GM21737 (cell line): Measurements from ENCODE around the gene PDE8A.

Experiments used
- ATAC-seq: cut with Tn5 transposase; IDR thresholded peaks from one replicate; pipeline ENCODE4 v1.9.1; 2021; ENCODE audit warnings: mild to moderate bottlenecking, moderate library complexity; ENCODE audit not compliant: unreplicated experiment

Gene PDE8A

DNA sequence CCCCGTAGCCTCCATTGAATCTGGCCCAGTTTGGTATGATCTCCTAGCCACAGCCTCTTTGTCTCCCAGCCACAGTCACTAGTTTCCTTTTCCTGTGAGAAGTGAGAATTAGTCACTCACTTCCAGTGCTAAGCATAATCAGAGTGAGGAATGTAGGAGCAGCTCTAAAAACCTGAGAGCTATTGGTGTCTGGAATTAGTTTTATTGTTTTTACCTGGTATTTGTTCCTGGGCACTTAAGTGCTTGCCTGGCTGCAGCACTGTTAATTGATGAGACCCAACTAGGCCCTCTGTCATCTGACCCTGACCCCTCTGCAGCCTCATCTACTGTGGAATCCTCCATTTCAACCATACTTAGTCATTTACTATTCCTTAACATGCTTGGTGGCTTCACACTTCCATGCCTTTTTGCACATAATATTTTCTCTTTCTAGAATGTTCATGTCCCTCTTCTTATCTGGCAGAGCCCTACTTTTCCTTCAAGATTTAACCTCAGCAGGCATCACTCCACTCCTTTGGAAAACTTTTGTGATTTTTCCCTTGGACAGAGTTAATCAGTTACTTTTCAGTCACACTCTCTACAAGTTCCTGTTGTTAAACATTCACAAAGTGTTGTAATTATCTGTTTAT is 48.8 kb downstream of the PDE8A start:
- ATAC-seq, result no peak

DNA sequence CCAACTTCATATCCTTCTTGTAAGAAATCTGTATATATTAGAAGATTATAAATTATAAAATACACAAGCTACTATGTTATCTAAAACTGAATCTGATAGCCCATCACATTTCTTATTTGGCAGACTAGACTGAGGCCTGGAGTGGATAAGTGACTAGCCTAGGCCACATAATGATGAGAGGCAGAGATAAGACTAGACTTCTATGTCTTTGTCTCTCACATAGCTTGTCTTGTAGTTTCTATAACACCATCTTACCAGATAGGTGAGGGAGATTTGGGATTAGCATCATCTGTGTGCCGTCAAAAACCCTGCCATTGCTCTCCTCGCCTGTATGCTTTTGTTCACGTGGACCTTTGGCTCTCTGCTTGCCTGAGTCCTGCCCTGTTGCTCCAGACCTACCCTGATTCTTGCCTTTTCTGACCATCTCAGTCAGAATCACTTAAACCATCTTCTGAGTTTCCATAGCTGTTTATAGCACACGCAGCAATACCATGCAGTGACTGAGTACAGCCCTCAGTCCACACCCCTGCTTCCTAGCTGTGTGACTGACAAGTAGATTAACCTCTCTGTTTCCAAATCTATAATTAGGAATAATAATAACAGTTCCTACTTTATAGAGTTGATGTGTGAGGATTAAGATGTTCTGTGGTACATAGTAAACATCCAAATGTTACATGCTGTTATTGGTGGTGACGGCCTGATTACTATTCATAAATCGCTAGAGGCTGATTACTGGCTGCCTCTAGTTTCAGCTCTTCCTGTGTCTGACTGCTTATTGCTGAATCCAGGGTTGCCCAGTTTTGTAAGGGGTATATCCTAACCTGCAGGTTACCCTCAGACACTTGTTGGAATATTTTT is 49.7 kb downstream of the PDE8A start:
- ATAC-seq, result no peak

DNA sequence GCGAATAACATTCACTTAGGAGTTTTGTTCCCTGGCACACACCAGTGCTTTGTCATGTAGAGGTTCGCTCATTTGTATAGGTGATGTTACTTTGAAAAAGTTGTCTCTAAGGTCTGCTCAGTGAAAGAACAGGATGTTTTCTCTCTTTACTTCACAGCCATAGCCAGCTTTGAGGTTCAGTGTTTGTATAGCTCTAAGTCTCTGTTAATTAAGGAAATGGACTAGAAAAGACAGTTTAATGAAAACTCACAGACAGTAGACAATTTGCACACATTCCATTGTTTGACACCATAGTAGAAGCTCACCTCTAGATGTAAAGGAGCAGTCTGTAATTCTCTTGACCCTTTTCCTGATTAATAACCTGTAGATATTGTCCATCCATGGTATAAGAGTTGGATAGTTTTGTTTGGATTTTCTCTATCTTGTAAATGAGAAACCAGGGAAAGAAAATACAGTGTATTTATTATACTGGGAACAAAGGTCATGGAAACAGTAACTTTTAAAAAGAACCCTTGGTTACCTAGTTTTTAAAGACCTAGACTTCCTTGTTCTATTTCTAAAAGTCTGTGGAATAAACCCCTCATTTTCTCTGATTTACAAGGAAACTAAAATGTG is 50.4 kb downstream of the PDE8A start:
- no peak for ATAC-seq

DNA sequence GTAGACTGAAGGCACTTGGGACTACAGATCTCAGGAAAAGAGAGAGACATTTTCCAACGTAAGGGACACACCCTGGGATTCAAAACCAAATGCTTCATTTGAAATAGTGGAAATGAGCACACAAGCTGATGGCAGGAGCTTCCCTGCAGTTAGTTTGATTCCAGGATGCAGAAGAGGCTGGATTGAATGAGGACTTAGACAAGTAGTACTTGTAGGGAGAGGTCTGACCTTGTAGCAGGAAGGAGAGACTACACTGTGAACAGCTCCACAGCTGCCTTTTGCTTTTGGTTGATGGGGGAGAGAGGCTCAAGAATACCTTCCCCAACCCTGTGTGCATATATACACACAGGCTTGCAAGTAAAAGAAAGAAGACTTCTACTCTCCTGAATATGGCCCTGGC is 51.5 kb downstream of the PDE8A start:
- no peak for ATAC-seq

DNA sequence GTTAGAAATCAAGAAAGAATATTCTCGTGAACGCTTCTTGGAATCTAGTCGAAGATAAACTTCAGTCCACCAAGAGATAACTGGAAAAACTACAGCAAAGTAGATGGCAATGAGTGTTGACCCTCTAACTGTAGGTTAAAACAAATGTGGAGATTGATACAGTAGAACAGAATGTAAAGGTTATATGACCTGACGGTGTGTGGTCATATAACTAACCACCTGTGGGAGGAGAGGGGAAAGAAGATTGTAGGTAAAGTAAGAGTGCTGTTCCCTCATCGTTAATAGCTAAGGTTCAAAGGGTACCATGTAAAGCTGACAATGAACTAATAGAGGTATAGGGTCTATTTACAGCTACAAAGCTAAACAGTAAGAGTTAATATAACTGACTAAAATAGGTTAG is 52.6 kb downstream of the PDE8A start:
- ATAC-seq, result no peak

DNA sequence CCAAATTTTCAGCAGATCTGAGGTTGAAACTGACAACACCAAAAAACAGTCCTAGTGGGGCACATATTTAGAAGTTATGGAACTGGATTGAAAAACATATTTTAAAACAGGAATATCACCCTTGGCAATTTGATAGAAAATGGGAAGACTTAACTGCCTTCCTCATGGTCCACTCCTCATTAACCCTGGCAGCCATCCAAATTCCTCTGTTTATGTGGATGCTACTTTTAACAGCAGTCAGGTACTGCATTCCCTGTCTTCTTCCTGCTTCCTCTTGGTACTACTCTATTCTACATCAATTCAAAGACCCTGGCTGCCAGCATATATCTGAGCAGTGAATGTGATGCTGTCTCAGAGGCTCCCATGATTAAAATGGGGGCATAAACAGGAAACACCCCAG is 54.3 kb downstream of the PDE8A start:
- no peak for ATAC-seq

DNA sequence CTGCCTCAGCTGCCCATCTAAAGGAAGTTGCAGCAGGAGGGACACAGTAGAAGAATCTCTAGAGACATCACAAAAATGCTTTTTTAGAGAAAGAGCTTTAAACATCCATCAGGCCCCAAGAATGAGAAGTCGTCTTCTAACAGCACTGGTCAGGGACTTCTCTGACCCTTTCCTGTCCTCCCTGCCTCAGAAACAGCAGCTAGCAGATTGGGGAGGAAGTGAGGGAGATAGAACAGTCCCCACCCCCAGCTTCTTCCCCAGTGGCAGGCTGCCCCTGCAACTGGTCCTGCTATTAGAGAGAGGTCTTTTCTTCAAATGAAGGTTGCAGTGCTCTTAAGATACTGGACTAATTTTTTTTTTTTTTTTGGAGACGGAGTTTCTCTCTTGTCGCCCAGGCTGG is 55.1 kb downstream of the PDE8A start:
- ATAC-seq, result no peak

DNA sequence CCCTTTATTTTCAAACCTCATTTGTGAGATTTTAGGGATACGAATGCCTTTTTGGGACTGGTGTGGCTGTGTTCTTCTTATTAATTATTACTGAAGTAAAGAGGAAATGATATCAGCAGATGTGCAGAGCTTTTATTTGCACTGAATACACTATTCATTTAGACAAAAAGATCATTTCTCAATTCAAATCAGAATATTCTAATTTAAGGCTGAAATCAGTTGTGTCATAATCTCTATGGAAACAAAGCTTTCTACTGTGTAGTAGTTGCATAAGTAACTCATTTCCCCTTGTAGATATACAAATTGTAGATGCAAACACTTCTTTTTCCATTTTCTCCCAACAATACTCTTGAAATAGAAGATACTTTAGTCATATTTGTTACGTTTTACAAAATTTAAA is 56.0 kb downstream of the PDE8A start:
- ATAC-seq, result no peak

DNA sequence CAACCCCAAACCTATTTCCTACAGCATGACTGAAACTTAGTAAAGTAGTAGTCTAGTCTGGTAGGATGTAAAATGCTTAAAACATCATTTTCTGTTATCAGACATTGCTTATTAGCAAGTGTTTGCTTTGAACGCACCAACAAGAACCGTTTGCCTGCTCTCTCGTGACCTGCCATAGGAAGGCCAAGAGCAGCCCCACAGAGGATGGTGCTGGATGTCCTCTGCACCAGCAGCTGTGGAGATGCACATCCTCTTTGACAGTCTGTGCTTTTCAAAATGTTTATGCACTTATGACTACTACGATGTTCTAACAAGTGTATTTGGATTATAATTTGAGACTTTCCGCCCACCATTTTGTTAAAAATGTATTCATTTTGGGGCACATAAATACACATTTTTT is 59.6 kb downstream of the PDE8A start:
- ATAC-seq, result no peak

DNA sequence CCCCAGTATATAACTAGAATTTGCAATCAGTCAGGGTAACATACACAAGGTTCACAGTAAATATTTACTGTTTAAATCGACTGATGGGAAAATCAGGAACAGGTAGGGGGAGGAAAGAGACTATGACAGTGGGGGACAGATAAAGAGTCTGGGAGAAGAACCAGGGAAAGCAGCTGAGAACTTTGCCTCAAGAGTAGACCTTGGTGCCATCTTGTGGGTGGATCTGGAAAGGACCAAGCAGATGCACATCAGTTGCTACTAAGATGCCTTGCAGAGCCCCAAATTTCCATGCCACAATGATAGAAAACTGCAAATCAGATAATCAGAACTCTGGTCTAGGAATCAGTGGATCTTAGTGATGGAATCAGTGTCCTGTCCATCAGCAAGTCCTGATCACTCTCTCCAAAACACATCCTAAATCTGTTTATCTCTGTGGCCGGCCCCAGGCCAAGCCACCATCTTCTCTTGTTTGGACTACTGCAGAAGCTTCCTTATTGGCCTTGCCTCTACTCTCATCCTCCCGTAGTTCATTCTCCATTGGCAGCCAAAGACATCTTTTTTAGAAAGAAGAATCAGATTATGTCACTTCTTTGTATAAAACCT is 62.7 kb downstream of the PDE8A start:
- ATAC-seq, result peak; percentile 45

DNA sequence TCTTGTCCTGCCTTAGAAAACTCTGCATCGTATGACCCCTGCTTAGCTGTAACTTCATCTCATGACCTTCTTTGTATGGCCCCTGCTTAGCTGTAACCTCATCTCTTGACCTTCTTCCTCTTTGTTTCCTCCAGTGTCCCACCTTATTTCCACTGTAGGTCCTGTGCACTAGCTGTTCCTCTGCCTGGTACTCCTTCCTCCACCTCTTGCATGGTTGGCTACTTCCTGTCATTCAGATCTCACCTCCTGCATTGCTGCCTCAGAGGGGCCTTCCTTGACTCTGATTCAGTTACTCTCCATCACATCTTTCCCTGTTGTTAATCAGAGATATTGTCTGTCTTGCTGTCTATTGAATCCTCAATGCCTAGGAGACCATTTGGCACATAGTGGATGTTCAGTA is 63.2 kb downstream of the PDE8A start:
- ATAC-seq, result no peak

DNA sequence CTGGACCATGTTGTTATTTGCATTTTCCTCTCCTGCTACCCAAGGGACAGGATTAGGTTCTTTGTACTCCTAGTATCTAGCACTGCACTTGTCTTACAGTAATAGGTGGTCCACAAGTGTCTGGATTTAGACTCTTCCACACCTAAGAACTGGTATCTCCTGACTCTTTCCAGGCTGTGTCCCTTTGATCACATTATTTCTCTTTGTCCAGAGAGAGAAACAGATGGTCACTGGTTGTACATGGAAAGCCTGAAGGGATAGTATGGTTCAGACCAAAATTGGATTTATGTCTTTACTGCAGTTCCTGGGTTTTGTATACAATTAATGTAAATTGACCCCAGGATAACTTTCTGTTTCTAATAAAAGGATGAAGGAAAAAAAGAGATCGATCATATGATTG is 64.0 kb downstream of the PDE8A start:
- no peak for ATAC-seq

DNA sequence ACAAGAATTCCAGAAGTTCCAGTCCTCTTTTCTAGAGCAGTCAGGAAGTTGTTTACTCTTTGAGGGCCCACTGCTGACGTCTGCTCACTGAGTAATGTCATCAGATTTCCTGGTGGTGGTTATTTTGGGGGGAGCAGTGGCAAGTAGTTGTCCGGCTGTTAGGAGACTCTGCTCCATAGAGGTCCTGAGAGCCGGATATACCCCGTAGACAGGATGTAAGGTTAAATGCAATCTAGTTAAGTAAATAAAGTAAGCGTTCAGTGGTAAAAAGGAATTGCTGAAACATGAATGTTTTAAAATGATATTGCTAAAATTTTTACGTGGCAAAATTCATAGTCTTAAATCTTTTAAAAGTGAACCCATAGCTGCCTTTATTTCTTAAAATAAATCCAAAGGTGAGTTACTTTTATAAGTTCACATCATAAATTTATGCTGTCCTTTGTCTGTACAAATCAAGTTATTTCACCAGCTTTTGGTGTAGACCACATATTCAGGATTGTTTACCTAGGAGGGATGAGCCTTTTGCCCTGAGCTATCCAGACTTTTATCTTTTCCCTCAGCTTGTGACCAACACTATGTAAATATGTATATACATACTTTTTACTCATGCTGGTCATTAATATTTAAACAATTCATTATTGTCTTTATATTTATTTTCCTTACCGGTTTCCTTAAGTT is 65.8 kb downstream of the PDE8A start:
- peak; percentile 71 for ATAC-seq

DNA sequence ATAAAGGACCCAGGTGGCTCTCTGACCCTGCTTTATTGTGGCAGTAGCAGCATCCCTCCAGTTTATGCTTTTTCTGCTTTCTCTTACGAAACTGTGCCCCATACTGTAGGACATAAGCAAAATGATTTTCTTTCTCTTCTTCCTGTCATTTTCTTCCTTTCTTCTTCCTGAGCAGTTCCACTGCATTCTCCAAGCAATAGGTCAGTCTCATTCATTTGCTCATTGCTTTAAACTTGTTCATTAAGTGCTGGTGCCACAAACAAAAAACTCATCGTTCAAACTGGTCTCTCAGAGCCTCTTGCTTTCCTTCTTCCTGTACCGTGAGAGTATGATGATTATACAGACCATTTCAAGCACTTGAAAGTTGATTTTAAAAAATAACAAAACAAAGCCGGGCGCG is 66.8 kb downstream of the PDE8A start:
- no peak for ATAC-seq

DNA sequence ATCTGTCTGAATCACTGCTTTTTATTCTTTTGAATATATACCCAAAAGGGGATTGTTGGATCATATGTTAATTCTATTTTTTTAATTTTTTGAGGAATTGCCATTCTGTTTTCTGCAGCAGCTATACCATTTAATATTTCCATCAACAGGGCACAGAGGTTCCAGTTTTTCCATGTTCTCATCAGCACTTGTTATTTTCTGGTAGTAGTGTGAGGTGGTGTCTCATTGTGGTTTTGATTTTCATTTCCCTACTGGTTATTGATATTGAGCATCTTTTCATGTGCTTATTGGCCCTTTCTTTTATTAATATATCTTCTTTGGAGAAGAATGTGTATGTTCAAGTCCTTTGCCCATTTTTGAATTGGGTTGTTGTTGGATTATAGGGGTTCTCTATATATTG is 68.1 kb downstream of the PDE8A start:
- no peak for ATAC-seq

DNA sequence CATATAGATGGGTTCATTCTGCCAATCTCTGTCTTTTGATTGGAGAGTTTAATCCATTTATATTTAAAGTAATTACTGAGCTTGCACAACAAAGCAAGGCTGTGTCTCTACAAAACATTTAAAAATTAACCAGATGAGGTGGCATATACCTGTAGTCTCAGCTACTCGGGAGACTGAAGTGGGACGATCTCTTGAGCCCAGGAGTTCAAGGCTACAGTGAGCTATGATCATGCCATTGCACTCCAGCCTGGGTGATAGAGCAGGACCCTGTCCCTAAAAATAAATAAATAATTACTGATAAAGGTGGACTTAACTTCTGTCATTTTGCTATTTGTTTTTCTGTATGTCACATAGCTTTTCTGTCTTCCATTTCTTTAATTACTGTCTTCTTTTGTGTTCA is 78.1 kb downstream of the PDE8A start:
- ATAC-seq, result no peak

DNA sequence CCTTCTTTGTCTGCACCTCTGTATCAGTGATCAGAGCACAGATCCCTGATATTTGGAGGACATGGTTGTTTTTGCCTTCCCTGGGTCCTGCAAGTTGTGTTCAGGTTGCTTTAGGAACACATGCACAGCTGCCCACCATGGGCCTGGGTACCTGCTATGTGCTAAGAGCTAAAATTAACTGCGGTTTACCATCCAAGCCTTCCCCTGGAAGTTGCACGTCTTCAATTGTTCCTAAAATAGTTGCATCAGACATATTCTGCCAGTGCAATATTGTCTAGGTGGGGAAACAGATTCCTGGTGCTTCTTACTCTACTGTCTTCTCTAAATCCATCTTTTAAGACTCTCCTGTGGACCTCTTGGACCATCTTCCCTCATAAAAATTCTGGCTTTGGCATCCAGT is 80.9 kb downstream of the PDE8A start:
- no peak for ATAC-seq

DNA sequence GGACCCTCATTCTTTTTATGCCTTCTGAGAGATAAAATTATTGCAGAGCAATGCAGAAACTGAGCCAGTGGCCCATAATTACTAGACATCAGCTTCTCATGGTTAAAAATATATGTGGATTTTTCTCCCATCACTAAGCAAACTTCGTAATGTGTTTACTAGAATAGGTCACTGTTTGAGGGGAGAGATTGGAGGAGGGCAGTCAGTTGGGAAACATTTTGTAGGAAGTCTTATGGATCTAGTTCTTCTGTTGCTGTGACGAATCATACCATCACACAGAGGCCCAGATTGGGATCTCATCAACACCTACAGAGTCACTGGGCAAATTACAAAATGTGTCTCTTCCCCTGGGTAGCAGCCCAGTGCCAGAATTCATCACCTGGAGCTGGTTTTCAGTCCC is 81.4 kb downstream of the PDE8A start:
- no peak for ATAC-seq

DNA sequence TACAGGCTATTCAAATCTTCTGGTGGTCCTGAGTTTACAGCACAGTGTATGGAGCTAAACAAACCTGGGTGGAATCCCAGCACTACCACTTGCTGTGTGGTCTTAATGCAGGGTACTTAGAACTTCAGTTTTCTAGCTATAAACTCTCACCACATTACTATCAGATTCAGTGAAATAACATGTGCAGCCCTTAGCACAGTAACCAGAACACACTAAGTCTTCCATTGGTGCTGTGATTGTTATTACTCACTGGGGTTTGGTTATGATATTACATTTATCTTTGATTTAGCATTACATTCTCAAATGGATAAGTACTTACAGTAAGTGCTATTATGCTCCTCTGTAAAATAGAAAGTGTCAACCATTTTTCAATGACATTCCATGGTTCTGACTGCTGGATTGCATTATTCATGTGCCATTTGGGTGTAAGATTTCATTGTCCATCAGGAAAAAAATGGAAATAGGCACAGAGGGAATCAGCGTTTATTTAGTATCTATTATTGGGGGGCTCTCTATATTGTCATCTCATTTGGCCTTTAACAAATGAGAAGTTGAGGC is 81.9 kb downstream of the PDE8A start:
- no peak for ATAC-seq

DNA sequence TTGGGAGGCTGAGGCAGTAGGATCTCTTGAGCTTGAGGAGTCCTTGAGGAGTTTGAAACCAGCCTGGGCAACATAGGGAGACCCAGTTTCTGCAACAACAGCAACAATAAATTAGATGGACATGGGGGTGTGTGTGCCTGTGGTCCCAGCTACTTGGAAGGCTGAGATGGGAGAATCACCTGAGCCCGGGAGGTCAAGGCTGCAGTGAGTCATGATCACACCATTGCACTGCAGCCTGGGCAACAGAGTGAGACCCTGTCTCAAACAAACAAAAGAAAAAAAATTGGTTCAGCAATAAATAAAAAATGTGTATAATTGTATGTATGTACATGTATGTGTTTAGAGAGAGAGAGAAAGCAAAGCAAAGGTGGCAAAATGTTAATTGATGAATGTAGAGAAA is 83.1 kb downstream of the PDE8A start:
- ATAC-seq, result no peak

DNA sequence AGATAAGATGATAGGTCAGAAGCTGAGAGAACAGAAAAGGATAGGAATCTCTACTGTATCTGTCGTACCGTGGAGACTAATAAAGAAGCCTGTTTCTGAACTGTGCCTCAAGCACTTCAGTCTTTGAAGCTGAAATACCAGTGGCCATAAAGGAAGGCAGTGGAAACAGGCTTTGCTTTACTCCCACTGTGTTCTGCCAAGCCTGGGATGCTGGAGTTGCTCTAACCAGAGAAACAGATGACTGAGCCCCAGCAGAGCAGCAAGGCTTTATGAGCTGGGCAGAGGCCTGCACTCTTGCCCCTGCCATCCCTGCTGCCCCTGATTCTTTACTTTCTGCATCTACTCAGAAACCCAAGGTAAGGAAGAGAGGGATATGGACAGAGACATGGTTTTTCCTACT is 89.4 kb downstream of the PDE8A start:
- ATAC-seq, result no peak
